Stomach (tissue), 9 donors: Measurements from ENCODE around the gene NPHP4. TPM values are rescaled to one million over a fixed set of nuclear protein-coding genes. Genes with fewer than 3 reads are reported as not detected.

ENCODE experiments used
- DNase-seq, 2 donors: peaks; one replicate each; pipeline versions ENCODE4 v3.0.0 to v3.0.0-alpha.2; 2013 to 2019
- H3K27ac ChIP-seq, 5 donors: fragments of 200-600 bp in 4 of 5; sonication (generic) in 4 of 5; one replicate each; pipeline ENCODE4 v1.5.1; 2013 to 2019; ENCODE audit warnings: mild to moderate bottlenecking in 1 of 5, moderate library complexity in 1 of 5
- H3K27me3 ChIP-seq, 3 donors: fragments of 200-600 bp; sonication (generic); one replicate each; pipeline ENCODE4 v1.5.1; 2017 to 2019; ENCODE audit warnings: mixed run types in 1 of 3
- H3K36me3 ChIP-seq, 4 donors: fragments of 200-600 bp; sonication (generic); 1 replicate in 3 of 4; 2 replicates in 1 of 4; pipeline ENCODE4 v1.5.1; 2016 to 2019
- H3K4me1 ChIP-seq, 4 donors: fragments of 200-600 bp; sonication (generic); one replicate each; pipeline ENCODE4 v1.5.1; 2016 to 2019
- H3K4me3 ChIP-seq, 4 donors: fragments of 200-600 bp; sonication (generic) in 3 of 4; one replicate each; pipeline ENCODE4 v1.5.1; 2016 to 2019; ENCODE audit warnings: mild to moderate bottlenecking in 1 of 4
- H3K9me3 ChIP-seq, 4 donors: fragments of 200-600 bp; sonication (generic); one replicate each; pipeline ENCODE4 v1.5.1; 2016 to 2019
- CTCF ChIP-seq, 7 experiments: fragments of 450-650 bp in 4 of 7; fragments of 200-600 bp in 3 of 7; sonication (generic) in 3 of 7; IDR thresholded peaks; one replicate each; pipeline ENCODE4 v1.5.1; 2016 to 2019; ENCODE audit warnings: antibody characterized with exemption in 7 of 7, control low read depth in 2 of 7, mild to moderate bottlenecking in 1 of 7
- EP300 ChIP-seq: sonication (generic); formaldehyde crosslinking; IDR thresholded peaks from one replicate; pipeline ENCODE4 v1.6.1; 2017; ENCODE audit warnings: antibody characterized with exemption
- POLR2A ChIP-seq, 4 donors: fragments of 450-650 bp; IDR thresholded peaks; one replicate each; pipeline ENCODE4 v1.6.1; 2016; ENCODE audit warnings: antibody characterized with exemption in 4 of 4, control low read depth in 2 of 4, mild to moderate bottlenecking in 1 of 4, moderate library complexity in 1 of 4
- POLR2AphosphoS5 ChIP-seq, 3 donors: sonication (generic); formaldehyde crosslinking; IDR thresholded peaks; one replicate each; pipeline ENCODE4 v1.6.1; 2016; ENCODE audit warnings: antibody characterized with exemption in 3 of 3
- WGBS, 5 donors: extraction: QIAGEN DNeasy Blood & Tissue Kit in 3 of 5; methylation state at CpG; one replicate each; pipeline versions ENCODE4 v1.1.5 to v1.1.7; 2013 to 2018; 5-methylcytosine and 5-hydroxymethylcytosine counted together
- intact Hi-C: fragments of 100-400 bp; cut with DNase I; formaldehyde crosslinking; loops from one replicate; pipeline ENCODE4 v1.15.1; 2023; ENCODE audit warnings: low total_unique reads
- polyA plus RNA-seq, 3 donors: library from polyadenylated mRNA; stranded (reverse); fragments of 200-250 nt; gene quantifications; one replicate each; pipeline ENCODE4 v1.2.3, GENCODE V29; 2013
- total RNA-seq, 5 donors: library from RNA; depleted of rRNA; stranded (reverse); fragments of >200 nt; gene quantifications; one replicate each; pipeline versions ENCODE4 v1.1.0 to v1.2.3, GENCODE V29; 2014 to 2016
- donor health status: healthy with polysubstance abuse.
- donor health status: Bipolar disorder and iron deficiency.
- donor health status: healthy.

NPHP4 gene
- total and polyA plus RNA-seq, 8 donors, result 1.9 to 29.7 (median 7.3) TPM

- no peak for TF ChIP-seq POLR2AphosphoS5 (IDR thresholded peaks at IDR 0.05)
- no peak for TF ChIP-seq EP300
- TF ChIP-seq CTCF (IDR thresholded peaks at IDR 0.05), result no peak
- no peak for TF ChIP-seq POLR2A (IDR thresholded peaks at IDR 0.05)
- peaks cover 0 to 42% (median 18%) of the 10 kb centered on the region in 3 donors for H3K27me3 ChIP-seq
- intact Hi-C loops, result no loop called here
- no peaks in the 10 kb centered on the region for H3K36me3 ChIP-seq
- H3K9me3 ChIP-seq, result no peaks in the 10 kb centered on the region
- no peak for DNase-seq
- 86 to 96% (median 92%) methylated on average over 3 of the region's 3 CpGs for WGBS, 5 donors
- H3K4me1 ChIP-seq, result peaks cover 0 to 4% (median 0%) of the 10 kb centered on the region in 4 donors
- no peak overlapping the region for H3K4me3 ChIP-seq
- no peak overlapping the region for H3K27ac ChIP-seq
Observed at GRCh38 chr1:5829414-5829813, 162.8 kb downstream of the NPHP4 start.

GRCh38 chr1:5828308-5828935 lies 163.8 kb downstream of the NPHP4 start:
- 72 to 78% (median 75%) methylated on average over 10 to 11 of the region's 11 CpGs for WGBS, 5 donors
- no peak for DNase-seq
- no peaks in the 10 kb centered on the region for H3K36me3 ChIP-seq

GRCh38 chr1:5827516-5827915 lies 164.7 kb downstream of the NPHP4 start:
- no peaks in the 10 kb centered on the region for H3K36me3 ChIP-seq
- no peak overlapping the region for H3K4me3 ChIP-seq
- H3K27ac ChIP-seq, result no peak overlapping the region
- peaks cover 0 to 26% (median 18%) of the 10 kb centered on the region in 3 donors for H3K27me3 ChIP-seq
- DNase-seq, result no peak
- intact Hi-C loops, result no loop called here
- no peaks in the 10 kb centered on the region for H3K9me3 ChIP-seq
- H3K4me1 ChIP-seq, result peaks cover 0 to 4% (median 0%) of the 10 kb centered on the region in 4 donors
- 52 to 80% (median 75%) methylated on average over 9 of the region's 9 CpGs for WGBS, 5 donors
- TF ChIP-seq CTCF (IDR thresholded peaks at IDR 0.05), result no peak
- no peak for TF ChIP-seq EP300
- TF ChIP-seq POLR2A (IDR thresholded peaks at IDR 0.05), result no peak
- TF ChIP-seq POLR2AphosphoS5 (IDR thresholded peaks at IDR 0.05), result no peak

More at GRCh38 chr1:5828308-5828935, 163.8 kb downstream of the NPHP4 start:
- peaks cover 0 to 32% (median 18%) of the 10 kb centered on the region in 3 donors for H3K27me3 ChIP-seq
- peaks cover 0 to 4% (median 0%) of the 10 kb centered on the region in 4 donors for H3K4me1 ChIP-seq
- intact Hi-C loops, result no loop called here
- no peak for TF ChIP-seq POLR2A (IDR thresholded peaks at IDR 0.05)
- H3K27ac ChIP-seq, result no peak overlapping the region
- no peak overlapping the region for H3K4me3 ChIP-seq
- no peaks in the 10 kb centered on the region for H3K9me3 ChIP-seq

- no peaks in the 10 kb centered on the region for H3K36me3 ChIP-seq
- H3K27me3 ChIP-seq, result peaks cover 0 to 25% (median 14%) of the 10 kb centered on the region in 3 donors
- H3K9me3 ChIP-seq, result no peaks in the 10 kb centered on the region
- WGBS, 5 donors, result 43 to 58% (median 48%) methylated on average over 10 to 13 of the region's 13 CpGs
- H3K27ac ChIP-seq, result no peak overlapping the region
- no peak for TF ChIP-seq CTCF (IDR thresholded peaks at IDR 0.05)
- intact Hi-C loops, result no loop called here
- DNase-seq, result no peak
- H3K4me3 ChIP-seq, result no peak overlapping the region
- H3K4me1 ChIP-seq, result peaks cover 0 to 4% (median 0%) of the 10 kb centered on the region in 4 donors
Observed at GRCh38 chr1:5826601-5827000, 165.6 kb downstream of the NPHP4 start.

- no peak for DNase-seq
- Histone ChIP-seq H3K36me3 (no peaks in the 10 kb centered on the region), H3K27ac (no peak overlapping the region), H3K9me3 (no peaks in the 10 kb centered on the region), H3K4me1 (peaks cover 0 to 2% (median 0%) of the 10 kb centered on the region in 4 donors), H3K27me3 (peaks cover 0 to 27% (median 0%) of the 10 kb centered on the region in 3 donors), H3K4me3 (no peak overlapping the region)
- intact Hi-C loops, result no loop called here
- 83 to 94% (median 90%) methylated on average over 15 to 16 of the region's 16 CpGs for WGBS, 5 donors
- TF ChIP-seq CTCF (IDR thresholded peaks at IDR 0.05) (no peak), POLR2A (IDR thresholded peaks at IDR 0.05) (no peak), EP300 (no peak)
Observed at GRCh38 chr1:5822726-5823125, 169.5 kb downstream of the NPHP4 start.
